ENCODE results near the gene ZFYVE26.
"Not testable (repeated sequence)": the region's sequence is repeated elsewhere in the genome, so short reads cannot be mapped to it uniquely, and the experiment has no call there.

ZFYVE26 gene

DNA sequence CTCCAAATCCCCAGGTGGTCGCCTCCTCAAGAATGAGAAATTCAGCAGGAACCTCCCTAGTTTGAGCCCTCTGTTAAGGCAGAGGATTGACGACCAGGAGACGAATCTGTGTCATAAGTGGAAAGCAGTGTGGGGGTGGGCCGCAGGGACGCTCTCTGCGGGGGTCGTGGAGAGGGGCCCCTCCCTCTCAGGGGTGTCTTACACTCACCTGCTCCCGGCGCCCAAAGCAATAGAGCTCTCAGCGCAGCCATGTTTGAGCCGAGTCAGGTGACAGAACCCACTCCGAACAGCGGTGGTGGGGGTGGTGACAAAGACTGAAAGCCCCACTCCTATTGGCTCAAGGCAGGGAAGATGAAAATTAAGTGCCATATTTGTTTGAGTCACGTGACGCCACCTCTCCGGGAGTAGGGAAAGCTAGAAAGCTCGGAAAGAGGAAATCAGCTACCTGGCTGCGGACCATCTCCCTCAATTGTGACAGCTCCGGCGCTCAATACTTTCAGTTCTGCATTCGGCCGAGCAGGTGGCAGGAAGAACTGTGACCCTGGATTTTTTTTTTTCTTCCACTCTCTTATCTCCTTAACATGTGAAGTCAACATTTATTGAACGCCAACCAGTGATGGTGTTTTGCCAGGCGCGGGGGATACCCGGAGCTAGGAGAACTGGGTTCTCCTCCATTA lies at the start of gene ZFYVE26:
Gene ZFYVE26, minus strand, starts transcription at position 265 of the 677 bp plus-strand sequence. CDS start 627 bp downstream, outside the sequence.
- peak; percentile 98 for DNase-seq (ENCODE audit: low read depth)

DNA sequence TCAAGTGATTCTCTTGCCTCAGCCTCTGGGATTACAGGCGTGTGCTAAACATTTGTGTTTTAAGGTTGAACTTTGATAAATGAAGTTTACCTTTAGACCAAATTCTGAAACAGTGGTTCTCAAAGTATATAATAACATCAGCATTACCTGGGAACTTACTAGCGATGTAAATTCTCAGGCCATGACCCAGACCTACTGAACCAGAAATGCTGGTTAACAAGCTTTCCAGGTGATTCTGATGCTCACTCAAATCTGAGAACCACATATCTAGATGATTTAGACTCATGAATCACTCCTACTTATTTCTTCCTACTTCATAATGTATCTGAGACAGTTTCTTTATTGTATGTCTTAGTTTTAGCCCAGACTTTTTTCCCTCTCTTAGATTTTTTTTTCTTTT lies 46.8 kb upstream of the ZFYVE26 start:
- DNase-seq (ENCODE audit: low read depth), result no peak

DNA sequence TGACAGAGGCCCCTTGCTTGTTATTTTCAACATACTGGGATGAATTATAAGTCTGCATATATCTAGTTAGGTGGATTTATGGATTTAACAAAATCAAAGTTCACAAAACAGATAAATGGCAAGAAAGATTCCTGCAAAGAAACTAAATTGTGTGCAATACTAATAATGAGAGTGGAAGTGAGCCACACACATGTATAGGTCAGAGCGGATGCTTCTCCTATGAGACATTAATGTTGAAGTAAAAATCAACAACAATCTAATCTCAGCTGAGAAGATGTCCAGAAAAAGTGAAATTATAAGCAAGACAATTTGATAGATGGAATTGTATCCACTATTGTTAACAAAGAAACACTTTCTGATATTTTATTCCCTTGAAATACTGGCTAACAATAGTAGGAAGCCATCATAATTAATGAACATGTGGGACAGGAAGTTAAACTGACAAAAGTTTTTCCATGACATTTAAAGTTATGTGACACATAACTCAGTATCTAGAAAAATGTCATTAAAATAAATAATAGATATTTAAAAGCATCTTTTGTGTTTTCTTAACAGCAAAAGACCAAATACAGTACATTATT lies 42.9 kb upstream of the ZFYVE26 start:
- DNase-seq (ENCODE audit: low read depth), result no peak

- no peak for DNase-seq (ENCODE audit: low read depth)
Measured at GRCh38 chr14:67857778-67858350, 41.5 kb upstream of the ZFYVE26 start.

- DNase-seq (ENCODE audit: low read depth), result no peak
Measured at GRCh38 chr14:67856827-67857226, 40.4 kb upstream of the ZFYVE26 start.

- no peak for DNase-seq (ENCODE audit: low read depth)
Measured at GRCh38 chr14:67853715-67854114, 37.3 kb upstream of the ZFYVE26 start.

DNA sequence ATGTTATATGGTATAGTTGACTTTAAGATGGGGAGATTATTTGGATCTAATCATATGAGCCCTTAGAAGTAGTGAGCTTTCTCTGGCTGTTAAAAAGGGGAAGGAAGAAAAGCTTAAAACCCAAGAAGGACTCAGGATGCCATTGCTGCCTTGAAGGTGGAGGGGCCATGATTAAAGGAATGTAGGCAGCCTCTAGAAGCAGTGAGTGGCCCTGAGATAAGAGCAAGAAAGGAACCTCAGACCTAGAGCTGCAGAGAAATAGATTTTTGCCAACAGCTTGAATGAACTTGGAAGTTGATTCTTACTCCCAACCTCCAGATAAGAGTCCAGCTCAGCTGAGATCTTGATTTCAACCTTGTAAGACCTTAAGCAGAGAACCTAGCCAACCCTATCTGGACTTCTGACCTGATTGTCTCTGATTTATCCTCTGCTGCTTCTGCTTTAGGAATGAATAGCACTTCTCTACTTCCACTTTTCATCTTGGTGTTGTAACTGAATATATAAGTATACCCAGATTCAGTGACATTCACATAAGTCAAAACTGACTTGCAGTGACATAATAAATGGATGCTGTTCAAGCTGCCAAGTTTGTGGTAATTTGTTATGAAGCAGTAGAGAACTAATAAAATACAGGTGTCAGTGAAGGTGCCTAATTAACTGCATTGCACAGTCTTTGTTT lies 36.7 kb upstream of the ZFYVE26 start:
- no peak for DNase-seq (ENCODE audit: low read depth)

- DNase-seq (ENCODE audit: low read depth), result no peak
Measured at GRCh38 chr14:67851785-67852410, 35.5 kb upstream of the ZFYVE26 start.

GRCh38 chr14:67850066-67850830 lies 33.9 kb upstream of the ZFYVE26 start:
- no peak for DNase-seq (ENCODE audit: low read depth)

- DNase-seq (ENCODE audit: low read depth), result no peak
Measured at GRCh38 chr14:67846029-67846610, 29.7 kb upstream of the ZFYVE26 start.

DNA sequence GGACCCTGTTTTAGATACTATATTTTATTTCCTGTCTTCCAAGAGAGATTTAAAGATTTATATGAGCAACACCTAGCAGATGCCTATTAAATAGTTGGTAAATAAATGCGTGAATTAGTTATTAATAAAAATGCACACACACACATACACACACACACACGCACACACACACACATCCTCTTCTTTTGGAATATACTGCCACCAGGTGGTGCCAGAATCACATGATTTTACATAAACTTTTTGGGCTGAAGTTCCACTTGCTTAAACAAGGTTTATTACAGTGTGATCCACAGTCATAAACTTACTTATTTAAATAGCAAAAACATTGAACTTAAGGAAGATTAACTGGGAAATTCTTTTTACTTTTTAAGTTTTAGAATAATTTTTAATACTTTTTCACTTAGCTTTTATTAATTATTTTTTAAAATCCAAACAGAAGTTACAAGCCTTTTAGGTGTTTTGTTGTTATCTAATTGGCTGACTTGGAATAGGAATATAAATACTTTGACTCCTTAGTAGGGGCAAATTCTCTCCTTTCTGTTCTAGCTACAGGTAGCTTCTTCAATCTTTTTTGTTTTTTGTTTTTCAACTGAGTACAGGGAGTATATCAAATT lies 20.7 kb upstream of the ZFYVE26 start:
- peak; percentile 83 for DNase-seq (ENCODE audit: low read depth)

GRCh38 chr14:67835596-67835995 lies 19.2 kb upstream of the ZFYVE26 start:
- no peak for DNase-seq (ENCODE audit: low read depth)

- DNase-seq (ENCODE audit: low read depth), result no peak
Measured at GRCh38 chr14:67833403-67833802, 17.0 kb upstream of the ZFYVE26 start.

DNA sequence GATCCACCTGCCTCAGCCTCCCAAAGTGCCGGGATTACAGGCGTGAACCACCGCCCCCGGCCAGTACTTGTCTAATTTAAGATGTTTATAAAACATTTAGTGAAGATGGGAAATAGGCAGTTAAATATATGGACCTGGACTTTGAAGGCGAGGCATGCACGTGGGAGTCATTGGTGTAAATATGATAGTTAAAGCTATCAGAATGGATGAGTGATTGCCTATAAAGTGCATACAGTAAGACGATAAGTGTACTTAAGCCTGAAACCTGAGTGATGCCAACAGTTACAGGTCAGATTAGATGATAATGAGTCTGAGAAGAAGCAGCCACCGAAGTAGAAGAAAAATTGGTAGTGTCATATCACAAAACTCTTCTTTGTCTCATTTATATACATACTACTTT lies 14.7 kb upstream of the ZFYVE26 start:
- DNase-seq (ENCODE audit: low read depth), result no peak

DNA sequence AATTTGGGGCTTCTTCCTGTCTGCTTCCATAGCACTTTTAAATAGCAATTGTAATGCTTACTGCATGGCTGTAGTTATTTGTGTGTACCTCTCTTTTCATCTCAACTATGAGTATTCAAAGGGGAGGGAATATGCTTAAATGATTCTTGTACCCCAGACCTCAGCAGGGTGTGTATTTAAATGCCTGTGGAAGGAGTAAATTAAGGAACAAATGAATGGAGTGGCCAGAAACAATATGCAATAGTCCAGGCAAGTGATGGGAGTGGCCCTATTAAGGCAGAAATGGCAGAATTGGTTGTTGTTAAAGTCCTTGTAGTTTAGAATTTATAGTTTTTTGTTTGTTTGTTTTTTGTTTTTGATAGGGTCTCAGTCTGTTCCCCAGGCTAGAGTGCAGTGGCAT lies 4.7 kb upstream of the ZFYVE26 start:
- DNase-seq (ENCODE audit: low read depth), result no peak

- DNase-seq (ENCODE audit: low read depth), result peak; percentile 80
Measured at GRCh38 chr14:67820428-67820971, 4.1 kb upstream of the ZFYVE26 start.

- peak; percentile 93 for DNase-seq (ENCODE audit: low read depth)
Measured at GRCh38 chr14:67819563-67820421, 3.4 kb upstream of the ZFYVE26 start, which contains the start of gene RAD51B. TSS of gene RAD51B (plus strand) at chr14:67819779.

- DNase-seq (ENCODE audit: low read depth), result not testable (repeated sequence)
Measured at GRCh38 chr14:67818476-67818875, 2.1 kb upstream of the ZFYVE26 start.

GRCh38 chr14:67817750-67818438 lies 1.5 kb upstream of the ZFYVE26 start:
- DNase-seq (ENCODE audit: low read depth), result no peak
